KMS-11 (cell line): ENCODE results near the gene SCAPER.

ENCODE experiments used
- H2AFZ ChIP-seq: fragments of 200-600 bp; sonication (generic); 2 replicates; pipeline ENCODE4 v1.6.1; 2016; ENCODE audit warnings: antibody characterized with exemption, mixed run types, low read depth
- H3K27ac ChIP-seq: fragments of 200-600 bp; sonication (generic); 2 replicates; pipeline ENCODE4 v1.6.1; 2016; ENCODE audit warnings: mild to moderate bottlenecking, mixed run types
- H3K27me3 ChIP-seq: fragments of 200-600 bp; sonication (generic); 2 replicates; pipeline ENCODE4 v1.6.1; 2017; ENCODE audit warnings: mild to moderate bottlenecking, low read depth, mixed run types, moderate library complexity; ENCODE audit not compliant: insufficient read depth
- H3K36me3 ChIP-seq: fragments of 200-600 bp; sonication (generic); 2 replicates; pipeline ENCODE4 v1.6.1; 2017; ENCODE audit warnings: mild to moderate bottlenecking, mixed run types; ENCODE audit not compliant: insufficient read depth
- H3K4me1 ChIP-seq: fragments of 200-600 bp; sonication (generic); 2 replicates; pipeline ENCODE4 v1.6.1; 2016; ENCODE audit warnings: mild to moderate bottlenecking, low read depth, mixed run types; ENCODE audit not compliant: poor library complexity, severe bottlenecking
- H3K4me2 ChIP-seq: fragments of 200-600 bp; sonication (generic); 2 replicates; pipeline ENCODE4 v1.7.0; 2016; ENCODE audit warnings: mild to moderate bottlenecking, mixed run types
- H3K4me3 ChIP-seq: fragments of 200-600 bp; sonication (generic); IDR thresholded peaks from 2 replicates; pipeline ENCODE4 v1.6.1; 2017; ENCODE audit warnings: low read depth, low read length, mixed read lengths; ENCODE audit not compliant: insufficient read depth
- H3K79me2 ChIP-seq: fragments of 200-600 bp; sonication (generic); 2 replicates; pipeline ENCODE4 v1.6.1; 2016; ENCODE audit warnings: low read depth, mixed run types; ENCODE audit not compliant: insufficient read depth
- H3K9ac ChIP-seq: fragments of 200-600 bp; sonication (generic); 2 replicates; pipeline ENCODE4 v1.6.1; 2016; ENCODE audit warnings: mild to moderate bottlenecking, mixed run types
- H4K20me1 ChIP-seq: fragments of 200-600 bp; sonication (generic); 2 replicates; pipeline ENCODE4 v1.6.1; 2016; ENCODE audit warnings: mild to moderate bottlenecking, mixed run types; ENCODE audit not compliant: insufficient read depth
- CTCF ChIP-seq: fragments of 200-600 bp; sonication (generic); conservative IDR thresholded peaks from 2 replicates; pipeline ENCODE4 v1.6.1; 2017; ENCODE audit warnings: low read depth, mild to moderate bottlenecking, antibody characterized with exemption, low read length, moderate library complexity, mixed read lengths

Gene SCAPER

GRCh38 chr15:76663529-76663928 lies 241.6 kb downstream of the SCAPER start:
- no peak for TF ChIP-seq CTCF
- Histone ChIP-seq H3K27me3 (no peaks in the 10 kb centered on the region), H3K4me1 (no peaks in the 10 kb centered on the region), H3K36me3 (no peaks in the 10 kb centered on the region), H3K4me2 (no peak overlapping the region), H4K20me1 (no peaks in the 10 kb centered on the region), H3K27ac (no peak overlapping the region), H3K79me2 (no peaks in the 10 kb centered on the region), H3K9ac (no peak overlapping the region), H2AFZ (no peak overlapping the region), H3K4me3 (no peak overlapping the region)

- Histone ChIP-seq H3K4me3 (no peak overlapping the region), H3K79me2 (no peaks in the 10 kb centered on the region; the same call in 1 of the 2 replicates), H3K36me3 (no peaks in the 10 kb centered on the region), H4K20me1 (no peaks in the 10 kb centered on the region), H3K27ac (no peak overlapping the region), H2AFZ (no peak overlapping the region), H3K4me1 (peaks cover 9% of the 10 kb centered on the region), H3K4me2 (no peak overlapping the region), H3K9ac (no peak overlapping the region), H3K27me3 (no peaks in the 10 kb centered on the region)
- no peak for TF ChIP-seq CTCF
These were observed 256.3 kb downstream of the SCAPER start for GRCh38 chr15:76648732-76649444.

DNA sequence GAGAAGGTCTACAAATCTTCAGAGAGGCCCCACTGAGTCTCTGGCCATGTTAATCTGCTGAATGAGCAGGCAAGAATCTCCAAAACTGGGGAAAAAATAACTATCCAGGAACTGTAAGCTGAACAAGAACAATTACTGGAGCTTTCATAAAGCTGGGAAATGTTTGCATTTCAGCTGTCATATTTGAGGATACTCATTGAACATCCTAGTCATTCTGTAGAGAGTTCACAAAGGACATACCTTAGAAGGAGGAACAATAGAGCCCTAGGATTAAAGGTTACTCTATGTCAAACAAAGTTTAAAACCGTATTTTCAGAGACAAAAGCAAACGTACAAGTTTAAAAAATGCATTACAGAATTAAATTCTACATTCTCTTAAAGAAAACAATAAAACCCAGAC lies 257.5 kb downstream of the SCAPER start:
- no peak overlapping the region for H3K27ac ChIP-seq
- no peaks in the 10 kb centered on the region for H3K27me3 ChIP-seq
- no peak overlapping the region for H3K9ac ChIP-seq
- H3K4me1 ChIP-seq = no peaks in the 10 kb centered on the region
- TF ChIP-seq CTCF = no peak
- no peak overlapping the region for H2AFZ ChIP-seq
- no peak overlapping the region for H3K4me3 ChIP-seq
- H4K20me1 ChIP-seq = no peaks in the 10 kb centered on the region
- H3K79me2 ChIP-seq = no peaks in the 10 kb centered on the region
- H3K36me3 ChIP-seq = no peaks in the 10 kb centered on the region
- H3K4me2 ChIP-seq = no peak overlapping the region

DNA sequence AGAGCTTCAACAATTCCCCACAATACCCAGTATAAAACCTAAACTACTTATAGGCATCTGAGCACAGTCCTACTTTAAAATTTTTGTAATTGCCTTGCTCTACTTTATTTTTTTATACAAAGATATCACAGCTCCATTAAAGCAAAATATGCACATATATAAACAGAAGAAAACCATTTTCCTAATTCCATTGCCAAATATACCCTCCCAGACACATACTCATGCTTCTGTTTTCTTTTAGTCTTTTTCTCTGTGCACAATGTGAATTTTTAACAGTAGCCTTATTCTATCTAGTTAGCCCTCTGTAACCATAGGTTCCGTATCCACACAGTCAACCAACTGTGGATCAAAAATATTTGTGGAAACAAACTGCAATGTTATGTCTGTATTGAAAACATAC lies 260.5 kb downstream of the SCAPER start:
- H3K79me2 ChIP-seq = no peaks in the 10 kb centered on the region
- H3K4me1 ChIP-seq = no peaks in the 10 kb centered on the region
- no peaks in the 10 kb centered on the region for H4K20me1 ChIP-seq
- no peaks in the 10 kb centered on the region for H3K27me3 ChIP-seq
- no peak overlapping the region for H3K27ac ChIP-seq
- H2AFZ ChIP-seq = no peak overlapping the region
- no peak overlapping the region for H3K4me3 ChIP-seq
- no peak overlapping the region for H3K9ac ChIP-seq
- TF ChIP-seq CTCF = no peak
- no peak overlapping the region for H3K4me2 ChIP-seq
- no peaks in the 10 kb centered on the region for H3K36me3 ChIP-seq
